GM19023 (cell line): ENCODE measurements around the gene HAGHL.
"Not testable (repeated sequence)": the region's sequence is repeated elsewhere in the genome, so short reads cannot be mapped to it uniquely, and the experiment has no call there.

Experiments
- ATAC-seq: cut with Tn5 transposase; IDR thresholded peaks from one replicate; pipeline ENCODE4 v1.9.1; 2021; ENCODE audit warnings: mild to moderate bottlenecking, moderate library complexity; ENCODE audit not compliant: unreplicated experiment

Gene HAGHL

DNA sequence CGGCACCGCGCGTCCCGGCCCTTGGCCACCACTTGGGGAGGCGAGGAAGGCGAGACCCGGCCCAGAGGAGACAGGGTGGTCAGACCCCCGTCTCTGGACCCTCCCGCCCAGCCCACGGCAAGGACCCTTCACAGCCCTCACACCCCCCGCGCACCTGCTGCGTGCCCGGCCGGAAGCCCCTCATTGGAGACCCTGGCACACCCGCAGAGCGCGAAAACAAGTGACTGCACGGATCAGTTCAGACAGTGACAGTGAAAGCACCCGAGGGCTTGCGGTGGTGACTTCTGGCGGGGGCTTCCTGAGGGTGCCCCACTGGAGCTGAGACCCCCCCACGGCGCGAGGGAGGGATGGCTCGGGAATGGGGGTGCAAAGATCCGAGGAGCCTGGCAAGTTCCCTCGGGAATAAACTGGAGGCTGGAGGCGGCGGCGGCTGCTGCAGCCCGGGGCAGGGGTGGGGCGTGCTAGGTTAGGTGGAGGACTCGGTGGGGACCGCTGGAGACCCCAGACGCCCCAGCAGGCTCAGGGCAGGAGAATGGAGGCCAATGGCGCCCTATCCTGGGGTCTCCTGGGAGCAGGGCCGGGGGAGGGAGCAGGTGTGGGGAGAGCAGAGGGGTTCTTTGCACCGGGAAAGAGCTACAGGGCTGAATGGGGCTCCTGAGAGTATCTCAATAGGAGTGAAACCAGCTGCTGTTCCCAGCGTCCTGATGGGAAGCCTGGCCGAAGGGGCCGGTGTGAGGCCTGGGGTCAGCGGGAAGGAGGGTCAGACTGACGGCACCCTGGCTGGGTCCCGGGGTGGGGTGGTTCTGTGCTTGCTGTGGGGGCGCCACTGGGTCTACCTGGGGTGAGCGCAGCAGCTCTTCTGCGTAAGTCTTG is 20.5 kb upstream of the HAGHL start:
- ATAC-seq, result no peak

- no peak for ATAC-seq
Measured at GRCh38 chr16:707062-707538, 19.8 kb upstream of the HAGHL start.

- no peak for ATAC-seq
Measured at GRCh38 chr16:708019-708418, 18.9 kb upstream of the HAGHL start.

GRCh38 chr16:708959-709358 is 17.9 kb upstream of the HAGHL start:
- ATAC-seq, result no peak

DNA sequence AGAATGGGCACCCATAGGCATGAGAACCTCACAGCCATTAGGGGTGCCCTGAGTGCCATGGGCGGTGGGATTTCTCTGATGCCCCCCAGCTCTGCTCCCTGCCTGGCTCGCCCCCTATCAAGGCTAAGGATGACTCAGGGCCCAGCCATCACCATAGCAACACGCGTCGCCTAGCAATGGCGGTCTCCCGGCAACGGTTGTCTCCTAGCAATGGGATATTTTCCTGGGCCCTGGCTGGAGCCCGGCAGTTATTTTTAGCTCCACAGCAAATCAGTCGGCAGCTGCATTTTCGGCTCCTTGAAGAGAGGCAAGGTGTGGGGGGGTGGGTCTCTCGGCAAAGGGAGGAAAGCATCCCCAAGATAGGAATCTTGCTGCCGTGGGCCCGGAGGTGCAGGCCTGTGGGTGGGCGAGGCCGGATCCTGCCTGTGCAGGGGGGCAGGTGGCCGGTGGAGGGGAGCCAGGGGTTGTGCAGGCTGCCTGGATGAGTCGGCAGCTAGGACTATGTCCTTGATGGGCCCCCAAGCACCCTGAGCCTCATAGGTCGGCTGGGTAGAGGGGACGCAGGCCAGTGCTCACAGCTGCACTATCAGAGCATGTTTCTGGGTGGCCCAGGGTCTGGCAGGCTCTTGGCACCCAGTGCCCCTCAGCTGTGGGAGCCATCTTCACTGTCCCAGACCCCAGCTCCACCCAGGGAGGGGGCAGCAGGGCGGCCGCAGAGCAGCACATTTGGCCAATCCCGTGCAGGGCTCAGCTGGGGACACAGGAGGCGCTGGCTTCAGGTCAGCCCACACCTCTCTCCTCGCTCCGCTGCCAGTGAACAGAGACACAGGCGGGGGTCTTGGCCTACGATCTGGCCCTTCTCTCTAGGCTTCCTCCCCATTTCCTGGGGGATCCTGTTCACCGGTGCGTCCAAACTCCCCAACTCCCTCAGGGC is 17.1 kb upstream of the HAGHL start:
- no peak for ATAC-seq

- ATAC-seq, result no peak
Measured at GRCh38 chr16:710500-711075, 16.3 kb upstream of the HAGHL start.

DNA sequence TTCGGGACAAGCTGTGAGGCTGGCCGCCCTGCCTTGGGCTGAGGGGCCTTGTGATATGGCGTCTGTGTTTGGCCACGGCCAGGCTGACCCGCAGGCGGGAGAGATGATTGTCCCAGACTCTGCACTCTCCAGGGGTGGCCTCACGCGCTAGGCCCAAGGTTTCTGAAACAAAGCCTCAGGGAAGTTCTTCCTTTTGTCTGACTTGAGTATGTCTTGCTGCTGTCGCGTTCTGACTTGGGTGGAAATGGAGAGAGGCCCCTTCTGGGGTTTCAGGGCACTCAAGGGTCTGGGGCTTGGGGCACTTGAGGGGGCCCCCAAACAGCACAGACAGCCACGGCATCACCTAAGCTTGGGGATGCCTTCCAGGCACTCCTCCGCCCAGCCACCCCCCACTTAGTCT is 15.8 kb upstream of the HAGHL start:
- no peak for ATAC-seq

DNA sequence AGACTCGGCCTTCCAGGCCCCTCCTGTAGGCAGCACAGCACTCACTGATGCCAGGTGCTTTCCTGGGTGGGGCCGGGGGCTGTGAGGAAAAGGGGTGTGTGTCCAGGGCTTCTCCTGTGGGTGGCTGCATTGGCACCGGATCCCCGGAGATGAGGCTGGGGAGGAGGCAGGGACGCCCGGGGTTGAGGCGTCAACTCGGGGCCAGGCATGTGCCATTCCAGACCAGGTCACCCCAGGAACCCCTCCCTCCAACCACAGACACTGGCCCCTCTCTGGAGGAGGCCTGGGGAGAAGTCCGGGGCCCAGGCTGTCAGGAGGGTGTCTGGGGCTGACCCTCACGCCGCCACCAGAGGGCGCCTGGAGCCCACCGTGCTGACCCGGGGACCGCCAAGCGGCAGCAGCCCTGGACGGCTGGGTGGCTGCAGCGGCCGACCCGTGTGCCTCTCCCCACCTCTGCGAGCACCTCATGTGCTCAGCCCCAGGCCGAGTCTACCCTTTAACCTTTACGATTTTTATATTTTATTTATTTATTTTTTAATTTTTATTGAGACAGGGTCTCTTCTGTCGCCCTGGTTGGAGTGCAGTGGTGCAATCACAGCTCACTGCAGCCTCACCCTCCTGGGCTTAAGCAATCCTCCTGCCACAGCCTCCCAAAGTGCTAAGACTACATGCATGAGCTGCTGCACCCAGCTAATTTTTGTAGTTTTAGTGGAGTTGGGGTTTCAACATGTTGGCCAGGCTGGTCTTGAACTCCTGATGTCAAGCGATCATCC is 15.2 kb upstream of the HAGHL start:
- ATAC-seq, result no peak

GRCh38 chr16:712740-713250 is 14.1 kb upstream of the HAGHL start:
- ATAC-seq, result not testable (repeated sequence)

DNA sequence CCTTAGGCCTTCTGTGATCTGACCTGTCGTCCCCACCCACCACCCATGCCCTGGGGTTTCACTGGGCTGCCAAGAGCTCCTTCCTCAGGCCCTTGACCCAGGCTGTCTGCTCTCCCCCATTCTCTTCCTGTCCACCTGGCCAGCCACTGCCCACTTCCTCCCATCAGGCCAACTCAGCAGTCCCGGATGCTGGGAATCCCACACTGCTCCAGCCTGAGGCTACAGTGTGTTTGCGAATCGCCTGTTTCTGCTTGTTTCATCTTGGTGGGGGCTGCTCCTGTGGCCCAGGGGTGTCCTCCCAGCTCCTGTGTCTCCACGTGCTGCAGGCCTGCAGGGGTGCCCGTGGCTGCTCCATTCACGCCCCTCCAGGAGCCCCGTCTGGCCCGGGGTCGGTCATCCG is 12.8 kb upstream of the HAGHL start:
- ATAC-seq, result no peak

GRCh38 chr16:714558-715476 is 12.1 kb upstream of the HAGHL start, which contains the start of gene METRN:
TSS of gene METRN (plus strand) at chr16:715118. CDS start at chr16:715290, 172 bp downstream.
- peak; percentile 69 for ATAC-seq

DNA sequence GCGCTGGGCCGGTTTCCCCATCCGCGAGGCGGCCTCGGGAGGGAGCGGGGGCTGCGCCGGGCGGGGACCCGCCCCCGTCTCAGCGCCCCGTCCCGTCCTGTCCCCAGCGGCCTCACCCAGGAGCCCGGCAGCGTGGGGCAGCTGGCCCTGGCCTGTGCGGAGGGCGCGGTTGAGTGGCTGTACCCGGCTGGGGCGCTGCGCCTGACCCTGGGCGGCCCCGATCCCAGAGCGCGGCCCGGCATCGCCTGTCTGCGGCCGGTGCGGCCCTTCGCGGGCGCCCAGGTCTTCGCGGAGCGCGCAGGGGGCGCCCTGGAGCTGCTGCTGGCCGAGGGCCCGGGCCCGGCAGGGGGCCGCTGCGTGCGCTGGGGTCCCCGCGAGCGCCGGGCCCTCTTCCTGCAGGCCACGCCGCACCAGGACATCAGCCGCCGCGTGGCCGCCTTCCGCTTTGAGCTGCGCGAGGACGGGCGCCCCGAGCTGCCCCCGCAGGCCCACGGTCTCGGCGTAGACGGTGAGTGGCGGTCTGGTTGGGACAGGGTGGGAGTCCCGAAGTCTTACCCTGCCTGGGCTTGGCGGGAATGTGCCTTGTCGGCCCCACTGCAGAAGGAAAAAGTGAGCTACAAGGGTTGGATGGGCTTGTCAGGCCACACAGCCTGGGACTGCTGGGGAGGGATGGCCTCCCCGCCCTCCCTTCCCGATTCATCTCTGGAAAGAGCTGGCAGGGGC is 11.3 kb upstream of the HAGHL start:
- no peak for ATAC-seq

- ATAC-seq, result no peak
Measured at GRCh38 chr16:716200-716568, 10.7 kb upstream of the HAGHL start.

- no peak for ATAC-seq
Measured at GRCh38 chr16:716768-717325, 10.1 kb upstream of the HAGHL start.

- ATAC-seq, result no peak
Measured at GRCh38 chr16:717450-718245, 9.3 kb upstream of the HAGHL start.

DNA sequence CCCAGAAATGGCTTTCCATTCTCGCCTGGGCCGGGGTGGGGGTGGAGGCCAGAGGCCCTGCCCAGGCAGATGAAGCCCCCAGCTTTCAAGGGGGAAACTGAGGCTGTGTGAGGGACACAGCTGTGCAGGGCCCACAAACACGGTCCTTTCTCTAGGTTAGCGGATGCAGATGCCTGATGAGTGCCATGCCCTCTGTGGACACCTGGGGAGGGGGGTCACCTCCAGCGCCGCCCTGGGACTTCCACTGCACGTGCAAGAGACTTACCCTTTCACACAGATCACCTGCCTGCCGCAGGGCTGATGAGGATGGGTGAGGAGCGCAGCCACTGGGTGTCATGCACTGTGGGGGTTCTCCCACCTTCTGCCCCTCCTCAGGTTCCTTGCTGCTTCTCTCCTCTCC is 8.5 kb upstream of the HAGHL start:
- ATAC-seq, result no peak

- no peak for ATAC-seq
Measured at GRCh38 chr16:718922-719321, 8.0 kb upstream of the HAGHL start.
